Lung (tissue), 12 donors: Measurements from ENCODE around the gene EXD2. TPM values are rescaled to one million over a fixed set of nuclear protein-coding genes. Genes with fewer than 3 reads are reported as not detected.
A peak's percentile ranks its signal among the peaks of the same experiment; 100 is the strongest.

Source experiments
- ATAC-seq: fragments of 200-7000 bp; cut with Tn5 transposase; one replicate; pipeline ENCODE4 v1.9.1; 2020; ENCODE audit warnings: moderate number of reproducible peaks; ENCODE audit not compliant: insufficient read depth, low FRiP score
- DNase-seq, 3 donors: peaks; one replicate each; pipeline ENCODE4 v3.0.0-alpha.2; 2013 to 2017
- H3K27ac ChIP-seq, 2 donors: one replicate each; pipeline ENCODE4 v1.5.1; 2013; ENCODE audit warnings: mild to moderate bottlenecking in 2 of 2, moderate library complexity in 2 of 2, control low read depth in 1 of 2, inconsistent platforms in 1 of 2, low read depth in 1 of 2, low read length in 1 of 2
- H3K27me3 ChIP-seq, 3 donors: one replicate each; pipeline ENCODE4 v1.5.1; 2013; ENCODE audit warnings: low read length in 2 of 3; ENCODE audit not compliant: control insufficient read depth in 3 of 3, insufficient read depth in 3 of 3
- H3K36me3 ChIP-seq, 4 donors: one replicate each; pipeline ENCODE4 v1.5.1; 2013; ENCODE audit warnings: low read length in 4 of 4, mild to moderate bottlenecking in 1 of 4, moderate library complexity in 1 of 4; ENCODE audit not compliant: control insufficient read depth in 4 of 4, insufficient read depth in 4 of 4
- H3K4me1 ChIP-seq, 5 donors: one replicate each; pipeline ENCODE4 v1.5.1; 2013; ENCODE audit warnings: low read length in 5 of 5, mild to moderate bottlenecking in 2 of 5, moderate library complexity in 1 of 5; ENCODE audit not compliant: control insufficient read depth in 5 of 5, insufficient read depth in 5 of 5
- H3K4me3 ChIP-seq: one replicate; pipeline ENCODE4 v1.5.1; 2013; ENCODE audit warnings: mild to moderate bottlenecking, control low read depth, moderate library complexity
- H3K9ac ChIP-seq, 2 donors: one replicate each; pipeline ENCODE4 v1.5.1; 2013; ENCODE audit warnings: low read length in 2 of 2, control low read depth in 1 of 2; ENCODE audit not compliant: insufficient read depth in 1 of 2
- H3K9me3 ChIP-seq, 4 donors: one replicate each; pipeline ENCODE4 v1.5.1; 2013; ENCODE audit warnings: low read length in 3 of 4, mild to moderate bottlenecking in 1 of 4, moderate library complexity in 1 of 4; ENCODE audit not compliant: control insufficient read depth in 4 of 4, insufficient read depth in 3 of 4
- WGBS, 2 donors: extraction: QIAGEN DNeasy Blood & Tissue Kit; methylation state at CpG; one replicate each; pipeline ENCODE4 v1.1.7; 2013; 5-methylcytosine and 5-hydroxymethylcytosine counted together
- polyA plus RNA-seq, 2 donors: library from polyadenylated mRNA; stranded (reverse); fragments of 200-250 nt; gene quantifications; one replicate each; pipeline ENCODE4 v1.2.1, GENCODE V29; 2013
- total RNA-seq, 2 donors: library from RNA; depleted of rRNA in 1 of 2; stranded (reverse); fragments of >200 nt in 1 of 2; gene quantifications; one replicate each; pipeline ENCODE4 v1.2.1, GENCODE V29; 2014 to 2021
- TF ChIP-seq, protein P1 (sequence below): IDR thresholded peaks from 2 replicates; pipeline ENCODE4 v1.5.1; 2012; ENCODE audit warnings: mild to moderate bottlenecking; ENCODE audit errors: control extremely low read depth, extremely low read depth
- donor health status: control.
- donor health status: control.
- donor health status: Bipolar disorder and iron deficiency.
- donor health status: healthy.
- donor health status: DM: yes; HTN: yes; CAD: no.

The EXD2 gene
- total and polyA plus RNA-seq, 4 donors = 9.0 to 25.7 (median 14.8) TPM

DNA sequence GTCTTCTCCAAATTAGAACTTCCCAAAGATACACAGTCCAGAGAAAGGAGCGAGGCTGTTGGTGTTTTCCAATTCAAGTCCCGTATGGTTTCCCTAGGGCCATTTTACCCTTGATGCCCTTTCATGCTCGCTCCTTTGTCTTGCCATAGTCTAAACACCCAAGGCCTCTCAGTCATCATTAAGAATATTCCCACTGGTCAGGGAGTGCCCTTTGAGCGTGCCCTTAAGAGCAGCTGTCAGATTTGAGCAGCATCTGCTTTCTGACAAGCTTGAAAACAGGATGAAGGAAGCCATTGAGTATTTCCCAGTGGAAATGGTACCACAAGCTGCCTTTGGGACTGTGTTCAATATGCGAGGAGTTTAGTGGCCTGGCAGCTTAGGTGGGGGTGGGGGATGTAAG lies 58.3 kb downstream of the EXD2 start:
- TF ChIP-seq, protein P1, sequence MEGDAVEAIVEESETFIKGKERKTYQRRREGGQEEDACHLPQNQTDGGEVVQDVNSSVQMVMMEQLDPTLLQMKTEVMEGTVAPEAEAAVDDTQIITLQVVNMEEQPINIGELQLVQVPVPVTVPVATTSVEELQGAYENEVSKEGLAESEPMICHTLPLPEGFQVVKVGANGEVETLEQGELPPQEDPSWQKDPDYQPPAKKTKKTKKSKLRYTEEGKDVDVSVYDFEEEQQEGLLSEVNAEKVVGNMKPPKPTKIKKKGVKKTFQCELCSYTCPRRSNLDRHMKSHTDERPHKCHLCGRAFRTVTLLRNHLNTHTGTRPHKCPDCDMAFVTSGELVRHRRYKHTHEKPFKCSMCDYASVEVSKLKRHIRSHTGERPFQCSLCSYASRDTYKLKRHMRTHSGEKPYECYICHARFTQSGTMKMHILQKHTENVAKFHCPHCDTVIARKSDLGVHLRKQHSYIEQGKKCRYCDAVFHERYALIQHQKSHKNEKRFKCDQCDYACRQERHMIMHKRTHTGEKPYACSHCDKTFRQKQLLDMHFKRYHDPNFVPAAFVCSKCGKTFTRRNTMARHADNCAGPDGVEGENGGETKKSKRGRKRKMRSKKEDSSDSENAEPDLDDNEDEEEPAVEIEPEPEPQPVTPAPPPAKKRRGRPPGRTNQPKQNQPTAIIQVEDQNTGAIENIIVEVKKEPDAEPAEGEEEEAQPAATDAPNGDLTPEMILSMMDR = no peak
- H3K9me3 ChIP-seq = no peaks in the 10 kb centered on the region
- 92 to 98% methylated on average over 5 of the region's 5 CpGs for WGBS, 2 donors

DNA sequence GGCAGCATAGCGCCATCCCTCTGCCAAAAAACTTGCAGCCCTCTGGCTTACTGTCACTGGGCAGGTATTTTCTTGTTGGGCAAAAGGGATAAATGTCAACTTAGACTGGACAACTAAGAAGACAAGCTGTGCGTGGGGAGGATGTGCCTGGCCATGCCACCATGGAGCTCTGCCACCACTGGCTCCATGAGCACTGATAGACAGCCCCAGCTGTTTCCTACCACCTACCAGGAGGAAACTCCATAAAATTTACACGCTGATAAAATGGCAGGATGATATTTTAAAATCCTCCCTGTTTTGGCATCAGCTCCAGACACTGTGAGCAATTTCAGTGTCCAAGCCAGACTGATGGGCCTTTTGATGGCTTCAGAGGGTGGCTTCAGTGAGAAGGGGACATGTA lies 61.6 kb downstream of the EXD2 start:
- TF ChIP-seq, protein P1 = no peak
- peaks cover 0 to 2% (median 0%) of the 10 kb centered on the region in 4 donors for H3K9me3 ChIP-seq
- peaks cover 0 to 4% (median 0%) of the 10 kb centered on the region in 3 donors for H3K27me3 ChIP-seq
- H3K27ac ChIP-seq = no peak overlapping the region
- WGBS, 2 donors = 68 to 85% methylated on average over 3 of the region's 3 CpGs
- no peak overlapping the region for H3K4me3 ChIP-seq
- ATAC-seq (no peak), DNase-seq (no peak)
- H3K4me1 ChIP-seq = peaks cover 0 to 1% (median 0%) of the 10 kb centered on the region in 5 donors
- H3K9ac ChIP-seq = no peak overlapping the region
- no peaks in the 10 kb centered on the region for H3K36me3 ChIP-seq

More for the DNA sequence above, 58.3 kb downstream of the EXD2 start:
- ATAC-seq = no peak
- peaks cover 0 to 2% (median 0%) of the 10 kb centered on the region in 4 donors for H3K36me3 ChIP-seq
- peaks cover 0 to 5% (median 3%) of the 10 kb centered on the region in 5 donors for H3K4me1 ChIP-seq
- H3K27me3 ChIP-seq = no peaks in the 10 kb centered on the region
- H3K4me3 ChIP-seq = no peak overlapping the region
- H3K9ac ChIP-seq = no peak overlapping the region
- DNase-seq = no peak
- no peak overlapping the region for H3K27ac ChIP-seq

DNA sequence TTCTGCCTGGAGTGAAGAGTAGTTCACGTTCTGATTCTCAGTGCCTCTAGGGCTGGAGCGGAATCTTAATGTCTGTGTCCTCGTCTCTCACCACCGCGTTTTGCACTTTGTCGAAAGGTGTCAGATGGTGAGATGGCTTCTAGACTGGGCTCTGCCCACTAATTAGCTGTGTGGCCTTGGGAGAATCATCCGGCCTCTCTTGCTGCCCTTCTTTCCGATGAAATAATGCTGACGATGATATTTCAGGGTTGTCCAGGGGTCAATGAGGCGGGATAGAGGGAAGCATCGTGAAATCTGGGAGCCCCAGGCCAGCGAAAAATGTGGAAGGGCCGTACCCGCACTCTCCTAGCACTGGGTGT lies 67.8 kb downstream of the EXD2 start:
- DNase-seq (no peak), ATAC-seq (no peak)
- peaks cover 0 to 16% (median 11%) of the 10 kb centered on the region in 5 donors for H3K4me1 ChIP-seq
- WGBS, 2 donors = 25 to 28% methylated on average over 14 of the region's 14 CpGs
- H3K9ac ChIP-seq = peak overlapping the region in 1 of 2 donors; percentile 38
- peaks cover 0 to 26% (median 13%) of the 10 kb centered on the region in 3 donors for H3K27me3 ChIP-seq
- H3K9me3 ChIP-seq = peaks cover 0 to 2% (median 0%) of the 10 kb centered on the region in 4 donors
- peak overlapping the region in 1 of 2 donors; percentile 56 for H3K27ac ChIP-seq
- H3K36me3 ChIP-seq = no peaks in the 10 kb centered on the region
- TF ChIP-seq, protein P1 = no peak
- no peak overlapping the region for H3K4me3 ChIP-seq
